ENCODE measurements around the gene STK11. TPM values are rescaled to one million over a fixed set of nuclear protein-coding genes. Genes with fewer than 3 reads are reported as not detected.

The STK11 gene
- total RNA-seq, 2 donors from 2014 or later = 49.0 to 68.6 TPM

DNA sequence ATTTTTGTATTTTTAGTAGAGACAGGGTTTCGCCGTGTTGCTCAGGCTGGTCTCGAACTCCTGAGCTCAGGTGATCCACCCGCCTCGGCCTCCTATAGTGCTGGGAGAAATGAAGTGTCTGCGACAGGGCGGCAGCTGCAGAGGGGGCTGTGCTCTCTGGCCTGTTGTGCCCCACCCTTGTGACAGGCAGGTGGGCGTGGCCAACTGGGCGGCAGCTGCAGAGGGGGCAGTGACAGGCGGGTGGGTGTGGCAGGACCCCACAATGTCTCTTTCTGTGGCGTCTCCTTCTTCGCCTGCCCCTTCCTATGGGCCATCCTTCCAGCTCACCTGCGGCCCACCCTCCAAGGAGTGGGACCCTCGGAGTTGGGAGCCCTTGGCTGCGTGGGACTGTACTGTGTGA, 11.8 kb downstream of the STK11 start:
- DNase-seq (no peak), ATAC-seq (no peak)
- Histone ChIP-seq H3K4me3 (no peak overlapping the region), H3K4me1 (peaks cover 62% of the 10 kb centered on the region), H3K27ac (no peak overlapping the region), H3K9me3 (no peaks in the 10 kb centered on the region), H3K36me3 (replicated peaks in 1 of 2; ENCODE audit: insufficient read depth in 1 of 2, low read depth in 2 of 2) (peaks cover 0 to 2% of the 10 kb centered on the region in 2 donors), H3K27me3 (no peaks in the 10 kb centered on the region)
- intact Hi-C loops (cut with DNase I) = no loop called here
- WGBS, 2 donors = 77 to 92% methylated on average over 7 to 15 of the region's 15 CpGs
- TF ChIP-seq, protein P1, sequence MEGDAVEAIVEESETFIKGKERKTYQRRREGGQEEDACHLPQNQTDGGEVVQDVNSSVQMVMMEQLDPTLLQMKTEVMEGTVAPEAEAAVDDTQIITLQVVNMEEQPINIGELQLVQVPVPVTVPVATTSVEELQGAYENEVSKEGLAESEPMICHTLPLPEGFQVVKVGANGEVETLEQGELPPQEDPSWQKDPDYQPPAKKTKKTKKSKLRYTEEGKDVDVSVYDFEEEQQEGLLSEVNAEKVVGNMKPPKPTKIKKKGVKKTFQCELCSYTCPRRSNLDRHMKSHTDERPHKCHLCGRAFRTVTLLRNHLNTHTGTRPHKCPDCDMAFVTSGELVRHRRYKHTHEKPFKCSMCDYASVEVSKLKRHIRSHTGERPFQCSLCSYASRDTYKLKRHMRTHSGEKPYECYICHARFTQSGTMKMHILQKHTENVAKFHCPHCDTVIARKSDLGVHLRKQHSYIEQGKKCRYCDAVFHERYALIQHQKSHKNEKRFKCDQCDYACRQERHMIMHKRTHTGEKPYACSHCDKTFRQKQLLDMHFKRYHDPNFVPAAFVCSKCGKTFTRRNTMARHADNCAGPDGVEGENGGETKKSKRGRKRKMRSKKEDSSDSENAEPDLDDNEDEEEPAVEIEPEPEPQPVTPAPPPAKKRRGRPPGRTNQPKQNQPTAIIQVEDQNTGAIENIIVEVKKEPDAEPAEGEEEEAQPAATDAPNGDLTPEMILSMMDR (IDR thresholded peaks at IDR 0.05) = no peak
- no peak for TF ChIP-seq POLR2A (IDR thresholded peaks at IDR 0.05)

DNA sequence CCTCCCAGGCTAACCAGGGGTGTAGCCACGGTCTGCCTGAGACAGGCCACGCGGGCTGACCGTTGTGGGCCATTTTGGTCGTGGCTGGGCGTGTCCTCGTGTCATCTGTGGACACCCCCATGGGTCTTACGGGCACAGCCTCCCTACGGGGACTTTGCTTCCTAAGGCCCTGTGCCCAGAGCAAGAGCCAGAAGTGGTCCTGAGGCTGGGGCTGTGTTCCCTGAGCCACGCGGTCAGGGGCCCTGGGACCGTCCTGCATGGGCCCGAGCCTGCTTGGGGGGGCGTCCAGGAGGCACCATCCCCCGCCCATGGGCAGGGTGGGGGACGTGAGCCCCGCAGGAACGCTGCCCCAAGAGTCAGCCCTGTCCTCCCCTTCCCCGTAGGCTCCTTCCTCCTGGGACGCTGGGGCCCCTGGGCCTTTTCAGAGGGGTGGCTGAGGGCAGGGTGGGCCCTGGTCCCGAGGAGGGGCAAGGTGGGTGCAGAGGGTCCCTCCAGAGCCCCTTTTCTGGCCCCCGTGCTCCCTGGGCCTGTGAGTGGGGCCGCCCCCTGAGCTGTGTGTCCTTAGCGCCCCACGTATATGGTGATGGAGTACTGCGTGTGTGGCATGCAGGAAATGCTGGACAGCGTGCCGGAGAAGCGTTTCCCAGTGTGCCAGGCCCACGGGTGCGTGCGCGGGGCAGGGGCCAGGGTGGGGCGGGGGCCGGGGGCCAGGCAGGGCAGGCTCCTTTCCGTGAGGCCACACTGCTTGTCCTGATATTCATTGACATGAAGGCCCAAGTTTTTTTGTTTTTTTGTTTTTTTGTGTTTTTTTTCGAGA, 13.4 kb downstream of the STK11 start:
- WGBS, 2 donors = 83 to 91% methylated on average over 19 to 29 of the region's 37 CpGs
- no peak for ATAC-seq

DNA sequence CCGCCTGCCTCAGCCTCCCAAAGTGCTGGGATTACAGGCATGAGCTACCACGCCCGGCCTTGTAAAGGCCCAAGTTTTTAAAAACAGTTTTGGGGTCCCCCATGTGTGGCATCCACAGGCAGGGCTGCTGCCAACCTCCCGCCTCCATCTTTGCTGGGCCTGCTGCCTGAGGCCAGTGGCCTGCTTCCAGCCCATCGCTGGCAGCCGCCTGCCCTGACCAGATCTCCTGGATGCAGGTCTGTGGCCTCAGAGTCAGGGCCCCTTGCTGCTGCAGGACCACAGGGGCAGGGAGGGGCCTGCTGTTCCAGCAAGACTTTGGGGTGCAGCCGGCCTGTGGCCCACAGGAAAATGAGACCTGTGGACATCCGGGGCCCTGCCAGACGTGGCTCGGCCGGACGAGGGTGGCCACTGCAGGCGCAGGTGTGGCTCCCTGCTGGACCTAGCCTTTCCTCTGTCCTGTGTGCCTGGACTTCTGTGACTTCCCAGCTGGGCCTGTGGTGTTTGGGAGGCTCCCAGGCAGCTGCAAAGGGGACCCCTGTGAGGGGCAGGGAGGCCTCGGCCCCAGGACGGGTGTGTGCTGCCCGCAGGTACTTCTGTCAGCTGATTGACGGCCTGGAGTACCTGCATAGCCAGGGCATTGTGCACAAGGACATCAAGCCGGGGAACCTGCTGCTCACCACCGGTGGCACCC, 14.4 kb downstream of the STK11 start:
- no peaks in the 10 kb centered on the region for H3K27me3 ChIP-seq
- no peak overlapping the region for H3K4me3 ChIP-seq
- H3K4me1 ChIP-seq = peaks cover 39% of the 10 kb centered on the region
- DNase-seq (no peak), ATAC-seq (no peak)
- TF ChIP-seq, protein P1 (IDR thresholded peaks at IDR 0.05) = no peak
- TF ChIP-seq POLR2A (IDR thresholded peaks at IDR 0.05) = no peak
- 90 to 100% methylated on average over 3 to 17 of the region's 19 CpGs for WGBS, 2 donors
- no peaks in the 10 kb centered on the region for H3K9me3 ChIP-seq
- intact Hi-C loops (cut with DNase I) = no loop called here
- H3K36me3 ChIP-seq (replicated peaks in 1 of 2; ENCODE audit: insufficient read depth in 1 of 2, low read depth in 2 of 2) = peaks cover 0 to 4% of the 10 kb centered on the region in 2 donors
- no peak overlapping the region for H3K27ac ChIP-seq

More for the DNA sequence above, 13.4 kb downstream of the STK11 start:
- no peak for TF ChIP-seq POLR2A (IDR thresholded peaks at IDR 0.05)
- TF ChIP-seq, protein P1 (IDR thresholded peaks at IDR 0.05) = no peak
- Histone ChIP-seq H3K9me3 (no peaks in the 10 kb centered on the region), H3K36me3 (replicated peaks in 1 of 2; ENCODE audit: insufficient read depth in 1 of 2, low read depth in 2 of 2) (peaks cover 0 to 4% of the 10 kb centered on the region in 2 donors), H3K4me1 (peaks cover 48% of the 10 kb centered on the region), H3K27ac (peak overlapping the region in 1 of 4 donors; percentile 36), H3K4me3 (no peak overlapping the region), H3K27me3 (no peaks in the 10 kb centered on the region)
- intact Hi-C loops (cut with DNase I) = no loop called here
- DNase-seq = no peak

DNA sequence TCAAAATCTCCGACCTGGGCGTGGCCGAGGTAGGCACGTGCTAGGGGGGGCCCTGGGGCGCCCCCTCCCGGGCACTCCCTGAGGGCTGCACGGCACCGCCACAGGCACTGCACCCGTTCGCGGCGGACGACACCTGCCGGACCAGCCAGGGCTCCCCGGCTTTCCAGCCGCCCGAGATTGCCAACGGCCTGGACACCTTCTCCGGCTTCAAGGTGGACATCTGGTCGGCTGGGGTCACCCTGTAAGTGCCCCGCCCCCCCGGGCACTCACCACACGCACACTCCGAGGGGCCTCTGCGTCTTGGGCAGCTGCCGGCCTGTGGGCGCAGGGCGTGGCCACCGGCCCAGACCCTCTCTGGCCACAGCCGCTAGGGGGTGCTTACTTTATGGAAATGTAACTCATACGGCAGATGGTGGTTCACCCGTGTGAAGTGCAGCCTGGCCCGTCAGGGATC, 14.9 kb downstream of the STK11 start:
- TF ChIP-seq, protein P1 (IDR thresholded peaks at IDR 0.05) = no peak
- TF ChIP-seq POLR2A (IDR thresholded peaks at IDR 0.05) = no peak
- H3K4me1 ChIP-seq = peaks cover 33% of the 10 kb centered on the region
- intact Hi-C loops (cut with DNase I) = no loop called here
- H3K27ac ChIP-seq = no peak overlapping the region
- H3K9me3 ChIP-seq = no peaks in the 10 kb centered on the region
- 64 to 74% methylated on average over 2 to 27 of the region's 33 CpGs for WGBS, 2 donors
- H3K36me3 ChIP-seq (replicated peaks in 1 of 2; ENCODE audit: insufficient read depth in 1 of 2, low read depth in 2 of 2) = peaks cover 0 to 4% of the 10 kb centered on the region in 2 donors
- no peak for ATAC-seq
- no peak overlapping the region for H3K4me3 ChIP-seq
- no peak for DNase-seq
- H3K27me3 ChIP-seq = no peaks in the 10 kb centered on the region

Measured in body of pancreas (tissue), 4 donors.